NCI-H345 treated with DMSO at 0.1 percent for 48 hours (cell line): ENCODE measurements around the gene PRUNE2.
"Not testable (repeated sequence)": the region's sequence is repeated elsewhere in the genome, so short reads cannot be mapped to it uniquely, and the experiment has no call there.

Experiments used
- DNase-seq: peaks from one replicate; lab custom pipeline; 2025; ENCODE audit not compliant: unreplicated experiment; lab: John Stamatoyannopoulos, UW

Gene PRUNE2

DNA sequence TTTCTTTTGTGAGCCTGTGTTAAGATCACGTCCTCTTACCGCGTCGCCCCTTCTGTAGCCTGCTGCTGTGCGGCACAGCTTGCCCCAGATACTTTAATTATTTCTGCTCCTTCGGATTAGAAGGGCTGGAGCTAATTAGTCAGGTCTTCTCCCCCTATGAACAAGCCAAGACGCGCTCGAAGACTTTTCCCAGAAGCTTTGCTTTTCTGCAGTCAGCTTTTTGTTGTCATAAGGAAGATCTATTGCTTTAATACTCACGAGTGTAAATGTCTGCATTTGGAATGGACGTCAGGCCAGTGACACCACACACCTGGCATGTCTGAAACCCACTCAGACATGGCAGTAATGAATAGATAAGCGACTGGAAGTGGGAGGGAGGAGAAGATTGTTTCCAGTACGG, 37.0 kb downstream of the PRUNE2 start:
- no peak for DNase-seq

GRCh38 chr9:76866689-76867088, 39.2 kb downstream of the PRUNE2 start:
- DNase-seq = no peak

DNA sequence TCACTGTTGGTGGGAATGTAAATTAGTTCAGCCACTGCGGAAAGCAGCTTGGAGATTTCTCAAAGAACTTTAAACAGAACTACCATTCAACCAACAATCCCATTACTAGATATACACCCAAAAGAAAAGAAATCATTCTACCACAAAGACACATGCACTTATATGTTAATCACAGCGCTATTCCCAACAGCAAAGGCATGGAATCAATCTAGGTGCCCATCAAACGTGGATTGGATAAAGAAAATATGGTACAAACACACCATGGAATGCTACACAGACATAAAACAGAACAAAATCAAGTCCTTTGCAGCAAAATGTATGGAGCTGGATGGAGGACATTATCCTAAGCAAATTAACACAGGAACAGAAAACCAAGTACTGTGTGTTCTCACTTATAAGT, 42.1 kb downstream of the PRUNE2 start:
- DNase-seq = no peak

- no peak for DNase-seq
These were observed 46.1 kb downstream of the PRUNE2 start for GRCh38 chr9:76859860-76860259.

DNA sequence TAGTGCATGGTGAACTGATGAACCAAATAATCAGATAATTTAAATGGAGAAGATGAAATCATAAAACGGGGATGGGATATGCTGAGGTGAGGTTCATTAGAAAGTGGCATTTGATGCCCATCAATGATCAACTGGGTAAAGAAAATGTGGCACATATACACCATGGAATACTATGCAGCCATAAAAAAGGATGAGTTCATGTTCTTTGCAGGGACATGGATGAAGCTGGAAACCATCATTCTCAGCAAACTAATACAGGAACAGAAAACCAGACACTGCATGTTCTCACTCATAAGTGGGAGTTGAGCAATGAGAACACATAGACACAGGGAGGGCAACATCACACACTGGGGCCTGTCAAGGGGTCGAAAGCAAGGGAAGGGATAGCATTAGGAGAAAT, 47.7 kb downstream of the PRUNE2 start:
- not testable (repeated sequence) for DNase-seq

GRCh38 chr9:76856016-76856415, 49.9 kb downstream of the PRUNE2 start:
- DNase-seq = no peak

GRCh38 chr9:76855015-76855414, 50.9 kb downstream of the PRUNE2 start:
- DNase-seq = no peak

DNA sequence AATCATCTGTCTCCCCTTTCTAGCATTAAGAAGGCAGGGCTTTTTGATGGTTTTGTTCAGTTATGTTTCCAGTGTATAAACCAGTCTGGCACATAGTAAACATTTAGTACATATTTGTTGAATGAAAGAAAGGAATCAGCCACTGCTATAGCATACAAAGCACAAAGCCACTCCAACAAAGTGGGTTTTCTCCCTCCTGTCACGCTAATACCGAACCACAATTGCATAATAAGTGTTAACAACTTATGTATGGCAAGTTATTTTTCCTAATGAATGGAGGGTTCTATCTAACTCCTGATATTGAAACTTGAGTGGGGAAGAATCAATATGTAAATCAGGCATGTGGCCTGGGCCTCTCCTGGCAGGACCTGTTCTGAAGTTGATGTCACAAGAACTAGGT, 53.9 kb downstream of the PRUNE2 start:
- DNase-seq = no peak

DNA sequence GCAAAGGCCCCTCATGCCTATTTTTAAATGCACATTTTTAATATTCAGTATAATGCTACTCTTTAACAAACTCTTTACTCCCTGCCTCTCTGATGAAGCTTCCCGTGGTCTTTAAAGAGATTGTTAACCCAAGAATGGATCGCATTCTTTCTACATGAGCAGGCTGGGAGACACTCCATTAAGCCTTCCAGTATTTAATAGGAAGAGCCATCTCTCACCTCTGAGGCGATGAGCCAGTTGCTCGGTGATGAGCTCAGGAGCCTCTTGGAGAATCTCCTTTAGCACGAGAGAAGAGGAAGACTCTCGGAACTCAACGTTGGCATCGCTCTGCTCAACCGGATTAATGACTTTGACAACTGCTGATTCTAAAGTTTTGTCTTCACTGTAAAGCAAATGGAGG, 59.6 kb downstream of the PRUNE2 start:
- DNase-seq = no peak

DNA sequence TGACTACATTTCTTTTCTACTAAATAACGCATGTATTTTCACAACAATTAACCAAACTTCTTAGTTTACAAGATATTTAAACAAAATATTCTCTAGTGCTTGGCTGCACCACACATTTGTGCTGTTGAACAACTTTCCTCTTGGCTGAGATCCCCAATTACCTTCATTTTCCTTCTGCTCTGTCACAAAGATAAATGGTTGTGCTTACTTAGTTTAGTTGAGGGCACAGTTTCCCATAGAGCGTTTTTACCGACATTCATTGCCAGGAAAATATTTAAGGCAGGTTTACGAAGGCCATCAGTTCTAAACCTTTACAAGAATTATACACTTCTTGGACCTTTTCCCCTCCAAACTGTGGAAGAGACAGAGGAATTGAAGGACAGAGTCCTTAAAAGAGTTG, 60.7 kb downstream of the PRUNE2 start:
- no peak for DNase-seq

- DNase-seq = no peak
These were observed 70.2 kb downstream of the PRUNE2 start for GRCh38 chr9:76835571-76836283.

DNA sequence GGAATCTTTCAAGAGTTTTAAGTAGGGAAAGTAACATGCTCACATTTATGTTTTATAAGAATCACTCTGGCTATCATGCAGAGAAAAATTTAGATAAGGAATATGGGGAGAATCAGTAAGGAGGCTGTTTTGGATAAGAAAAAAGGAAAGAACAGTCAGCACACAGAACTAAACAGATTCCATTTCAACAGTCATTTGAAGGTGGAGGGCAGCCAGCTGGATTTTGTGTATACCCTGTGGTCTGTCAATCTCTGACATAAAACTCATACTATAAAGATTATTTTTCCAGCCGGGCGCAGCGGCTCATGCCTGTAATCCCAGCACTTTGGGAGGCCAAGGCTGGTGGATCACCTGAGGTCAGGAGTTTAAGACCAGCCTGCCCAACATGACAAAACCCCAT, 77.5 kb downstream of the PRUNE2 start:
- no peak for DNase-seq

- DNase-seq = no peak
These were observed 78.4 kb downstream of the PRUNE2 start for GRCh38 chr9:76827296-76828080.

GRCh38 chr9:76820431-76820830, 85.5 kb downstream of the PRUNE2 start:
- DNase-seq = no peak

DNA sequence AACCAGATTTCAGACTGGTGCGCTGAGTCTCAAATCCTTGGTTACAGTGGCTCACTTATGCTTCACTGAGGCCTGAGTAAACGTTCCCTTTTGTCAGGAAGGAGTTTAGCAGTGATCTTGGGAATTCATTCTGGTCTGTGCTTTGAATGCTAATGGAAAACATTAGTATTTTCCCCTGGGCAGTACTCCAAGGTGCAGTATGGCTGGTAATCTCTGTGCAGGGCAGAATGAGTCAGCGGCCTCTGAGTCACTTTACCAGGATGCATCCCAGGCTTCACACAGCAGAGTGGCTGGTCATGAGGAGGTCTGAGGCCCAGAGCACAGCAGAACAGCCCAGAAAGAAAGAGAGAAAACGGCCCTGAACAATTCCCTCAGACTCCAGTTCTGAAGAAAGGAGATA, 87.6 kb downstream of the PRUNE2 start:
- DNase-seq = no peak

DNA sequence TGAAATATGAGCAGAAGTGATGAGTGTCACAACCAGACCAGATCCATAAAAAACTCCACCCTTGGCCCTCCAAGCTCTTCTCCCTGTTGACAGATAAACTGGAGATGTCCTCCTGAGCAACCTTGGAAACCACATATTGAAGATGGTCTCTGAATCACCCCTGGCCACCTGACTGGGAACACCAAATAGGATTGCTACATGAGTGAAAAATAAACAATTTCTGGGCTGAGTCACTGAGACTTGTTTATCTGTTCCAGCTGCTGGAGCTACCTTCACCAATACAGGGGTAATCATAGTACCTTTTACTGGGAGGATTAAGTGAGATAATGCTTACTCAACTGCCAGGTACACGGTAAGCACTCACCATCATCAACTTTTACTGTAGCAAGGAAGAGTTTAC, 88.4 kb downstream of the PRUNE2 start:
- DNase-seq = no peak

DNA sequence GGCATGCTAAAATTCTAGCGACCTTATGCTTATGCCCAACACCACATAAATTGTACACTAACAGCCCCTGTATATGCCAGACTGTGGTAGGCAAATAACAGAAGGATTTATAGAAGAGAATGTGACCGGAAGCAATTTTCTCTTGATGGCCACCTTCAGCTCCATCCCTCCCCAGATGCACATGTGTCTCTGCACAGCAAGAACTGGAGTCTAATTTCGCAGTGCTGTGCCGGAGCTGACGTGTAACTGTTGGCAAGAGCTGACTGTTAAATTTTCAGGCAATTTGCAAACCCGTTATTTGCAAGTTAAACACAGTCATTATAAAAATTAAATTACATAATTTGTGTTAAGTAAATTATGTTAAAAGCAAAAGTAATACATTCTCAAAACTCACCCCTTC, 93.3 kb downstream of the PRUNE2 start:
- DNase-seq = no peak

- peak; percentile 59 for DNase-seq
These were observed 95.4 kb downstream of the PRUNE2 start for GRCh38 chr9:76810377-76810957.

DNA sequence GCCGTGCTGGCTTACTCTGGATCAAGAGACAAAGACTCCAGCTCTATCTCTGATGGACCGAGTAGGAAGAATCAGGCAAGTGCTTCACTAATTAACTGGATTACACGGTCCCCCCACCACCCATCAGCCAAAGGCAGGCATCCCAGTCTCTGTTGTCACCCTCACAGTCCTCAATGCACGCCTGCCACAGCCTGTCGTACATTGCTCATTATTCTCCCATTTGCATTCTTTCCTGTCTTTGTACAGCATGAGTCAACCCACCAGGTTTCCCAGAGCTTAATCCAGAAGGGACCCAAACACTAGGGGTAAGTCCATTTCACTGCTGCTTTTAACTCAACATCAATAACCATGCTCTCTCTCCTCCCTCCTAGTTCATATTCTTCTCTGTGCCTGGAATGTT, 97.3 kb downstream of the PRUNE2 start:
- no peak for DNase-seq

DNA sequence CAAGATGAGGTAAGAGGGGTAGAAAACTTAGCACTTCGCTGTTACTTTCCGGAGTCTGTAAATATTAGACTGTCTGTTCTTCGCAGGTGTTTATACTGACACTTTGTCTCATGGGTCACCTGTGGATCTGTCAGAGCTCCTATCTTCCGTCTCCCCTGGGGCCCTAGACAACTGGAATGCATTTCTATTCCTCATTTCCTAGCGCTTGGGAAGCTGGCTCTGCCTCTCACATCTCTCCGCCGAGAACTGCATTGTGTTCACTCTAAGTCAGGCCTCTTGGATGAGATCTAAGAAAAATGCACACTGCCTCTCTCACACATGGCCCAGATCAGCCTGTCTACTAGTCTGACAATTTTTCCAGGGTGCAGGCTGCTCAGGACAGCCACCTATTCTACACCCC, 102.2 kb downstream of the PRUNE2 start:
- no peak for DNase-seq

DNA sequence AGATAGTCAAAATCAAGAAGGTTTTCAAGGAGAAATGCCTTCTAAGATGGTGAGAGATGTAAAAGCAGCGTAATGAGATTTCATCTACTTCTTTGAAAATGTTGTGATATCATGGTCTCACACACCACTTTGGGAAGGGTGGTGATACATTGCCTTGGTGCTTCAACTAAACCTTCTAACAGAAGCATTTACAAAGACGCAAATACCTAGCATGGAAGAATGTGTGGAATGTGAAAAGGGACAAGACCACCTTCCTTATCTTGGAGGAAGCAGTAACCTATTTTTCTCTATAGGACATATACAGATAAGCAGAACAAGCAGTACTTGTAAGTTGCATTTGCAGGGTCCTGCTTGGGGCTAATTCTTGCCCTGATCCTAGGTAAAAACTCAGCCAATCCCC, 102.8 kb downstream of the PRUNE2 start:
- DNase-seq = no peak

DNA sequence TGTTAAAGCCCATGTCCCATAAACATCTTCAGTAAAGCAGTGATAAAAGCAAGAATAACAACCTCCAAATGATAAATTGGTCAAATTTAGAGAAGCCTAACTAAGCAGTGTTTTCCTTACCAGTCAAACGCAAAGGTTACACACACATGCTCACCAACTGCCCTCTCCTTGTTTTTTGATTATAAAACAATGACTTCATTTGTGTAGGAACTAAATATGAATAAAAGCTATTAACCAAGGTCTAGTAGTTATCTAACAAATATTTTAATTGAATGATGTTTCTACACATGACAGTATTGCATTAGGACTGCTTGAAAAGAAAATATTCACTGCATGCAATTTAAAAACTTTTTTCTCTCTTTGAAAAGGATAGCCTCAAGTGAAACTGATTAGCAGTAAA, 105.0 kb downstream of the PRUNE2 start:
- no peak for DNase-seq
